GM18519 (cell line): ENCODE measurements around the gene LRP1B.

ENCODE experiments used
- ATAC-seq: cut with Tn5 transposase; IDR thresholded peaks from one replicate; pipeline ENCODE4 v1.9.1; 2021; ENCODE audit warnings: mild to moderate bottlenecking, moderate library complexity; ENCODE audit not compliant: unreplicated experiment, low FRiP score

LRP1B gene

GRCh38 chr2:142042536-142043199, 88.1 kb downstream of the LRP1B start:
- ATAC-seq, result no peak

GRCh38 chr2:142041996-142042395, 88.8 kb downstream of the LRP1B start:
- ATAC-seq, result no peak

GRCh38 chr2:142041105-142041504, 89.7 kb downstream of the LRP1B start:
- ATAC-seq, result no peak

- no peak for ATAC-seq
Observed at GRCh38 chr2:142040556-142040955, 90.3 kb downstream of the LRP1B start.

GRCh38 chr2:142038826-142039225, 92.0 kb downstream of the LRP1B start:
- ATAC-seq, result no peak

GRCh38 chr2:142037744-142038143, 93.1 kb downstream of the LRP1B start:
- no peak for ATAC-seq

- ATAC-seq, result no peak
Observed at GRCh38 chr2:142037066-142037465, 93.8 kb downstream of the LRP1B start.

GRCh38 chr2:142033393-142033792, 97.4 kb downstream of the LRP1B start:
- ATAC-seq, result no peak

GRCh38 chr2:142031656-142032055, 99.2 kb downstream of the LRP1B start:
- no peak for ATAC-seq

GRCh38 chr2:142030735-142031134, 100.1 kb downstream of the LRP1B start:
- ATAC-seq, result no peak

GRCh38 chr2:142029974-142030373, 100.8 kb downstream of the LRP1B start:
- no peak for ATAC-seq

- no peak for ATAC-seq
Observed at GRCh38 chr2:142025394-142025793, 105.4 kb downstream of the LRP1B start.

- no peak for ATAC-seq
Observed at GRCh38 chr2:142020368-142020767, 110.4 kb downstream of the LRP1B start.

- no peak for ATAC-seq
Observed at GRCh38 chr2:142014536-142014935, 116.3 kb downstream of the LRP1B start.

- no peak for ATAC-seq
Observed at GRCh38 chr2:142012797-142013196, 118.0 kb downstream of the LRP1B start.

- ATAC-seq, result no peak
Observed at GRCh38 chr2:142010477-142011270, 120.1 kb downstream of the LRP1B start.

GRCh38 chr2:142008135-142008744, 122.6 kb downstream of the LRP1B start:
- ATAC-seq, result no peak

GRCh38 chr2:141994066-141994465, 136.8 kb downstream of the LRP1B start:
- no peak for ATAC-seq

GRCh38 chr2:141992695-141993094, 138.1 kb downstream of the LRP1B start:
- ATAC-seq, result no peak

- ATAC-seq, result peak; percentile 38
Observed at GRCh38 chr2:141968433-141968832, 162.4 kb downstream of the LRP1B start.

GRCh38 chr2:141967980-141968379, 162.8 kb downstream of the LRP1B start:
- no peak for ATAC-seq

- ATAC-seq, result no peak
Observed at GRCh38 chr2:141967503-141967902, 163.3 kb downstream of the LRP1B start.
